CD8-positive, alpha-beta memory T cell (primary cell): Measurements from ENCODE around the gene METTL26. TPM values are rescaled to one million over a fixed set of nuclear protein-coding genes. Genes with fewer than 3 reads are reported as not detected.
"Not testable (repeated sequence)": the region's sequence is repeated elsewhere in the genome, so short reads cannot be mapped to it uniquely, and the experiment has no call there.

Source experiments
- CTCF ChIA-PET: fragments of 350-600 bp; sonication (Branson Sonifier 250); formaldehyde crosslinking; loops from one replicate; lab custom pipeline; 2021; ENCODE audit warnings: antibody characterized with exemption; lab: Charles Lee
- POLR2A ChIA-PET: fragments of 350-600 bp; sonication (Branson Sonifier 250); formaldehyde crosslinking; loops from one replicate; lab custom pipeline; 2021; ENCODE audit warnings: antibody characterized with exemption; lab: Charles Lee
- DNase-seq, 5 donors: peaks; one replicate each; pipeline versions ENCODE4 v3.0.0 to v3.0.0-alpha.2; 2020 to 2022; ENCODE audit warnings: mixed read lengths in 1 of 5
- H3K27ac ChIP-seq: one replicate; pipeline ENCODE4 v1.7.0; 2013; ENCODE audit warnings: low read depth, mild to moderate bottlenecking, low read length, moderate library complexity
- H3K27me3 ChIP-seq: 2 replicates; pipeline ENCODE4 v1.7.0; 2013; ENCODE audit warnings: low read length, mild to moderate bottlenecking; ENCODE audit not compliant: insufficient read depth, poor library complexity, severe bottlenecking
- H3K36me3 ChIP-seq: 2 replicates; pipeline ENCODE4 v1.7.0; 2013; ENCODE audit warnings: mild to moderate bottlenecking, low read length, moderate library complexity; ENCODE audit not compliant: insufficient read depth
- H3K4me1 ChIP-seq: 2 replicates; pipeline ENCODE4 v1.7.0; 2013; ENCODE audit warnings: mild to moderate bottlenecking, low read length, moderate library complexity; ENCODE audit not compliant: insufficient read depth
- H3K4me3 ChIP-seq: 2 replicates; pipeline ENCODE4 v1.7.0; 2013; ENCODE audit warnings: mild to moderate bottlenecking, low read length
- H3K9me3 ChIP-seq: 2 replicates; pipeline ENCODE4 v1.7.0; 2013; ENCODE audit warnings: mild to moderate bottlenecking, low read length
- H3K27ac Mint-ChIP-seq, 8 donors: one replicate each; pipeline ENCODE4 v1.8.0; 2020 to 2021; ENCODE audit warnings: mixed read lengths in 8 of 8, mild to moderate bottlenecking in 6 of 8, inconsistent platforms in 3 of 8, moderate library complexity in 3 of 8
- H3K27me3 Mint-ChIP-seq, 2 donors: one replicate each; pipeline ENCODE4 v1.8.0; 2020 to 2021; ENCODE audit warnings: mixed read lengths in 2 of 2, mild to moderate bottlenecking in 1 of 2, moderate library complexity in 1 of 2
- H3K36me3 Mint-ChIP-seq, 3 donors: one replicate each; pipeline ENCODE4 v1.8.0; 2020 to 2021; ENCODE audit warnings: mixed read lengths in 3 of 3, inconsistent platforms in 1 of 3, mild to moderate bottlenecking in 1 of 3
- H3K4me1 Mint-ChIP-seq, 3 donors: one replicate each; pipeline ENCODE4 v1.8.0; 2020 to 2021; ENCODE audit warnings: mixed read lengths in 3 of 3, inconsistent platforms in 1 of 3, mild to moderate bottlenecking in 1 of 3
- H3K4me3 Mint-ChIP-seq, 7 donors: one replicate each; pipeline ENCODE4 v1.8.0; 2020 to 2021; ENCODE audit warnings: mixed read lengths in 7 of 7, mild to moderate bottlenecking in 6 of 7, moderate library complexity in 4 of 7, inconsistent platforms in 2 of 7
- H3K9me3 Mint-ChIP-seq, 5 donors: one replicate each; pipeline ENCODE4 v1.8.0; 2020 to 2022; ENCODE audit warnings: mixed read lengths in 5 of 5, mild to moderate bottlenecking in 3 of 5, moderate library complexity in 2 of 5, inconsistent platforms in 1 of 5
- polyA plus RNA-seq: library from polyadenylated mRNA; unstranded; fragments of 300-500 nt; fragmentation: Illumina TruSeq; gene quantifications from one replicate; pipeline ENCODE4 v1.2.3, GENCODE V29; 2021
- total RNA-seq, 2 experiments: library from RNA; stranded (reverse); gene quantifications; one replicate each; pipeline ENCODE4 v1.2.3, GENCODE V29; 2021

Gene METTL26
- total and polyA plus RNA-seq, 3 experiments from 2014 or later, result 97.4 to 129 (median 129) TPM

GRCh38 chr16:609316-609715, 26.8 kb downstream of the METTL26 start:
- Histone ChIP-seq H3K36me3 (no peaks in the 10 kb centered on the region), H3K27me3 (no peaks in the 10 kb centered on the region), H3K4me1 (no peaks in the 10 kb centered on the region), H3K27ac (no peak overlapping the region), H3K4me3 (no peak overlapping the region), H3K9me3 (no peaks in the 10 kb centered on the region)
- peaks cover 3 to 10% (median 7%) of the 10 kb centered on the region in 3 donors for H3K4me1 Mint-ChIP-seq
- H3K36me3 Mint-ChIP-seq, result peaks cover 0 to 2% (median 0%) of the 10 kb centered on the region in 3 donors
- peak overlapping the region in 1 of 8 donors; percentile 12 for H3K27ac Mint-ChIP-seq
- no peak overlapping the region for H3K4me3 Mint-ChIP-seq
- peaks cover 0 to 1% of the 10 kb centered on the region in 2 donors for H3K27me3 Mint-ChIP-seq
- H3K9me3 Mint-ChIP-seq, result no peaks in the 10 kb centered on the region
- no peak for DNase-seq
- ChIA-PET CTCF (interaction anchor here (1.6 to 1.7 kb wide), 2 partner anchors 29 to 30 kb away, joined by 4 to 5 read pairs; no protein-coding TSS in a partner anchor), POLR2A (no interaction called here)

DNA sequence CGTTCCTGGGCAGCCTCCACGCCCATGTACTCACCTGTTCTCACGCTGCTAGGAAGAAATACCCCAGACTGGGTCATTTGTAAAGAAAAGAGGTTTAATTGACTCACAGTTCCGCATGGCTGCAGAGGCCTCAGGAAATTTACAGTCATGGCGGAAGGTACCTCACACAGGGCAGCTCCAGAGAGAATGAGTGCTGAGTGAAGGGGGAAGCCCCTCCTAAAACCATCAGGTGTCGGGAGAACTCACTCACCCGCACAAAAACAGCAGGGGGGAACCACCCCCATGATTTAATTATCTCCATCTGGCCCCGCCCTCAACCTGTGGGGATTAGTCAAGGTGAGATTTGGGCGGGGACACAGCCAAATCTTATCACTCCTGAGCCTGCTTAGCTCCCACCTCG, 28.1 kb downstream of the METTL26 start:
- H3K9me3 ChIP-seq, result no peaks in the 10 kb centered on the region
- Mint-ChIP-seq H3K4me3 (no peak overlapping the region), H3K27ac (peak overlapping the region in 1 of 8 donors; percentile 29), H3K9me3 (no peaks in the 10 kb centered on the region), H3K4me1 (peaks cover 10 to 18% (median 15%) of the 10 kb centered on the region in 3 donors), H3K27me3 (peaks cover 0 to 1% of the 10 kb centered on the region in 2 donors), H3K36me3 (peaks cover 0 to 1% (median 0%) of the 10 kb centered on the region in 3 donors)
- H3K36me3 ChIP-seq, result no peaks in the 10 kb centered on the region
- POLR2A ChIA-PET, result no interaction called here
- no peak overlapping the region for H3K27ac ChIP-seq
- DNase-seq, result no peak
- H3K4me1 ChIP-seq, result no peaks in the 10 kb centered on the region
- CTCF ChIA-PET, result no interaction called here
- H3K27me3 ChIP-seq, result no peaks in the 10 kb centered on the region
- H3K4me3 ChIP-seq, result no peak overlapping the region

DNA sequence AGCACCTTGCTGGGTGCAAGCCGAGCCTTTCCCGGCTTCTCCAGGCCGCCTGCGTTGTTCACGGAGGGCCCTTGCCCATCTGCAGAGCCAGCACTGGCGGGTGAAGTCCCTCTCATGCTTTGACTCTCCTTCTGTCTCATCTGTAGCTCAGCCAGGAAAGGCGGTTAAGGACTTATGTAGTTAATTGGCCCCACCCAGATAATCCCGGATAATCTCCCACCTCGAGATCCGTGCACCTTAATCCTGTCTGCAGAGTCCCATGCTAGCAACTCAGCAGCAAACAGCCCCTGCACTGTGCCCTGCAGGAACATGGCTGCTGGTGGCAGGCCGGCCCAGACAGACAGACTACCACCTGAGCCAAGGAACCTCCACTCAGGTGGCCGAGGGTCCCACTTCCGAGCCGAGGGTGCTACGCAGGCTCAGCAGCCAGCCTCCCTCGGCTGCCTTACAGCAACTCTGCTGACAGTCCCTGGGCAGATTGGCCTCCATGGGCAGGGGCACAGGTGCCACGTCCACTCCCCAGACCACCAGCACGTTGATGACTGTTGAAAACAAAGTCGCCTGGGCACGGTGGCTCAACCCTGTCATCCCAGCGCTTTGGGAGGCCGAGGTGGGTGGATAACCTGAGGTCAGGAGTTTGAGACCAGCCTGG, 29.3 kb downstream of the METTL26 start:
- Mint-ChIP-seq H3K4me1 (peaks cover 15 to 22% (median 19%) of the 10 kb centered on the region in 3 donors), H3K4me3 (no peak overlapping the region), H3K27ac (no peak overlapping the region), H3K36me3 (peaks cover 0 to 1% (median 0%) of the 10 kb centered on the region in 3 donors), H3K27me3 (peaks cover 0 to 1% of the 10 kb centered on the region in 2 donors), H3K9me3 (no peaks in the 10 kb centered on the region)
- H3K27ac ChIP-seq, result no peak overlapping the region
- no peaks in the 10 kb centered on the region for H3K4me1 ChIP-seq
- no peak overlapping the region for H3K4me3 ChIP-seq
- no peaks in the 10 kb centered on the region for H3K27me3 ChIP-seq
- no peaks in the 10 kb centered on the region for H3K36me3 ChIP-seq
- ChIA-PET CTCF (no interaction called here), POLR2A (no interaction called here)
- H3K9me3 ChIP-seq, result no peaks in the 10 kb centered on the region
- no peak for DNase-seq

- H3K4me3 Mint-ChIP-seq, result peak overlapping the region in 1 of 7 donors; percentile 65
- Histone ChIP-seq H3K4me1 (no peaks in the 10 kb centered on the region), H3K27ac (no peak overlapping the region), H3K4me3 (no peak overlapping the region), H3K36me3 (no peaks in the 10 kb centered on the region), H3K9me3 (no peaks in the 10 kb centered on the region), H3K27me3 (no peaks in the 10 kb centered on the region)
- peak overlapping the region in 1 of 8 donors; percentile 53 for H3K27ac Mint-ChIP-seq
- CTCF ChIA-PET, result no interaction called here
- POLR2A ChIA-PET, result no interaction called here
- no peak for DNase-seq
- H3K4me1 Mint-ChIP-seq, result peaks cover 11 to 15% (median 14%) of the 10 kb centered on the region in 3 donors
- peaks cover 0 to 2% (median 0%) of the 10 kb centered on the region in 3 donors for H3K36me3 Mint-ChIP-seq
- peaks cover 0 to 1% of the 10 kb centered on the region in 2 donors for H3K27me3 Mint-ChIP-seq
- H3K9me3 Mint-ChIP-seq, result no peaks in the 10 kb centered on the region
Observed at GRCh38 chr16:603933-604332, 32.2 kb downstream of the METTL26 start.

- Mint-ChIP-seq H3K27ac (no peak overlapping the region), H3K4me3 (no peak overlapping the region), H3K36me3 (peaks cover 0 to 16% (median 0%) of the 10 kb centered on the region in 3 donors), H3K4me1 (peaks cover 11 to 20% (median 18%) of the 10 kb centered on the region in 3 donors), H3K9me3 (no peaks in the 10 kb centered on the region), H3K27me3 (no peaks in the 10 kb centered on the region)
- DNase-seq, result no peak
- CTCF ChIA-PET, result interaction anchor here (0.9 to 2.3 kb wide), 2 partner anchors 19 to 22 kb away, joined by 4 to 5 read pairs; no protein-coding TSS in a partner anchor
- no peak overlapping the region for H3K4me3 ChIP-seq
- POLR2A ChIA-PET, result no interaction called here
- H3K9me3 ChIP-seq, result no peaks in the 10 kb centered on the region
- no peak overlapping the region for H3K27ac ChIP-seq
- H3K36me3 ChIP-seq, result no peaks in the 10 kb centered on the region
- no peaks in the 10 kb centered on the region for H3K4me1 ChIP-seq
- no peaks in the 10 kb centered on the region for H3K27me3 ChIP-seq
Observed at GRCh38 chr16:600781-601180, 35.3 kb downstream of the METTL26 start.

DNA sequence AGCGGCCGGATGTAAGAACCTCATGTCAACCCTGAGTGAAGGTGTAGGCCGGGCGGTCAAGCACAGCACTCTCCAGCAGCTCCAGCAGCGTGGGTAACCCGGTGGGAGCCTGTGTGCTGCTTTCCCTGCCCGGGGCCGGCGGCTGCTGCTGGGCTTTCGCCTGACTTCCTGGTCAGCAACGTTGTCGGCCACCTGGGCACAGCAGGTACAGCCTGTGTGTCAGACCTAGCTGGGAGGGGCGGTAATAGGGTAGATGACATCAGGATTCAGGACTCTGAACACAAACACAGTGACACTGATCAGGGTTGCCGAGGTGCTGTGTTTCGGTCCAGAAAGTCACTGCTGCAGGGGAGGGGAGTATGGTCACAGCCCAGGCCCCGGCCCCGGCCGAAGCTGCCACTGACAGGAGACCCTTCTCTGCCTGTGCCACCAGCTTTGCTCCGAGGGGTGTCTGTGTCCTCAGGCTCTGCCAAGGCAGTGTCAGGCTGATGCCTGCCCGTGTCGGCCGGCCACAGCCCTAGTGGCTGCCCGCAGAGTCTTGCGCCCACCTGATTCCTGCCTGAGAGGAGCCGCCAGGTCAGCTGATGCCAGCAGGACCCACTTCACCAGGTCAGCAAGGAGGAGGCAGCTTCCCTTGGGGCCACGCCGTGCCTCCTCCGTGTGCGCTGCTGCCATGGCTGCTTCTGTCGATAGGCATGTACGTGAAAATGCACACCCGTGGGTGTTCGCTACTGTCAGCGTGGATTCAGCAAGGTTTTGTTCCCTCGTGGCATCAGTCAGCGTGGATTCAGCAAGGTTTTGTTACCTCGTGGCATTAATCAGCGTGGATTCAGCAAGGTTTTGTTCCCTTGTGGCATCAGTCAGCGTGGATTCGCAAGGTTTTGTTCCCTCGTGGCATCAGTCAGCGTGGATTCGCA, 37.0 kb downstream of the METTL26 start:
- no peak overlapping the region for H3K27ac Mint-ChIP-seq
- peak overlapping the region in 1 of 7 donors; percentile 48 for H3K4me3 Mint-ChIP-seq
- no peaks in the 10 kb centered on the region for H3K36me3 ChIP-seq
- no peak for DNase-seq
- H3K27me3 Mint-ChIP-seq, result no peaks in the 10 kb centered on the region
- CTCF ChIA-PET, result no interaction called here
- H3K4me3 ChIP-seq, result no peak overlapping the region
- no peaks in the 10 kb centered on the region for H3K9me3 ChIP-seq
- POLR2A ChIA-PET, result no interaction called here
- no peaks in the 10 kb centered on the region for H3K27me3 ChIP-seq
- peaks cover 0 to 19% (median 0%) of the 10 kb centered on the region in 3 donors for H3K36me3 Mint-ChIP-seq
- H3K27ac ChIP-seq, result no peak overlapping the region
- H3K4me1 ChIP-seq, result no peaks in the 10 kb centered on the region
- H3K4me1 Mint-ChIP-seq, result peaks cover 17 to 29% (median 20%) of the 10 kb centered on the region in 3 donors
- no peaks in the 10 kb centered on the region for H3K9me3 Mint-ChIP-seq

GRCh38 chr16:597655-598054, 38.5 kb downstream of the METTL26 start:
- POLR2A ChIA-PET, H3K9me3 ChIP-seq, CTCF ChIA-PET, H3K4me1 ChIP-seq, H3K27ac ChIP-seq, H3K9me3 Mint-ChIP-seq, H3K4me3 ChIP-seq, H3K4me3 Mint-ChIP-seq, H3K36me3 ChIP-seq, DNase-seq, H3K27ac Mint-ChIP-seq, H3K27me3 Mint-ChIP-seq, H3K27me3 ChIP-seq: not testable (repeated sequence)
- H3K4me1 Mint-ChIP-seq, result peaks cover 14 to 30% (median 15%) of the 10 kb centered on the region in 3 donors
- peaks cover 0 to 28% (median 0%) of the 10 kb centered on the region in 3 donors for H3K36me3 Mint-ChIP-seq

GRCh38 chr16:596736-597060, 39.4 kb downstream of the METTL26 start:
- Mint-ChIP-seq H3K27me3 (no peaks in the 10 kb centered on the region), H3K4me3 (peak overlapping the region in 1 of 7 donors; percentile 28), H3K9me3 (no peaks in the 10 kb centered on the region), H3K4me1 (peaks cover 18 to 38% (median 19%) of the 10 kb centered on the region in 3 donors), H3K36me3 (peaks cover 0 to 28% (median 0%) of the 10 kb centered on the region in 3 donors), H3K27ac (peak overlapping the region in 1 of 8 donors; percentile 27)
- CTCF ChIA-PET, result no interaction called here
- Histone ChIP-seq H3K4me1 (no peaks in the 10 kb centered on the region), H3K4me3 (no peak overlapping the region), H3K27me3 (no peaks in the 10 kb centered on the region), H3K9me3 (no peaks in the 10 kb centered on the region), H3K36me3 (no peaks in the 10 kb centered on the region), H3K27ac (no peak overlapping the region)
- POLR2A ChIA-PET, result no interaction called here
- DNase-seq, result no peak
